NOMO-1 treated with dmso at 0.1 percent for 144 hours (cell line): Measurements from ENCODE around the gene TCF7L2.

Experiments
- DNase-seq: peaks from one replicate; lab custom pipeline; 2025; ENCODE audit not compliant: unreplicated experiment; lab: John Stamatoyannopoulos, UW

The TCF7L2 gene

DNA sequence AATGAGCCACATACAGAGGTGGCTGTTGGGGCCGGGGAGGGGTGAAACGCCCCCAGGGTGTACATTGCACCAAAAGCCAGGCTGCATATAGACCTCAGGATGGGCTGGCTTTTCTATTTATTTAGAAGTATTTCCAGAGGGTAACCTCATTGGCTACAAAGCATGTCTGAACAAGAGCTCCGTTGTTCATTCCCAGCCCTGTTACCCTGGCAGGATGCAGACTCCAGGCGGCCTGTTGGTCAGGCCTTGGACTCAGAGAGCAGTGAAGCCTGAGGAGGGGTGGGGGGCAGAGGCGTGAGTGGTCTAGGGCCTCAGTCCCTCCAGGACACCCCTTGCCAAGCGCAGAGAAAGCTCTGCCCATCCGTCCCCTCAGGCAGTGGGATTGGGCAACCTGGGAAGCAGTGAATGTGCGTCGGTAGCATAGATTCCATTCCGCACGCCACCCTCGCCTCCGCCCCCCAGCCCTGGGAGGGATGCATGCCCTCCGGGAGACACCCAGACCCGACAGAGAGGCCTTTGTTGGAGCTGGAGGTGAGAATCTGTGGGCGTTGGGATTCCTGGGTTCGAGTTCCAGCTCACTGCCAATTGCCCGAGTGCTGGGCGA lies 41.9 kb downstream of the TCF7L2 start:
- DNase-seq: no peak

DNA sequence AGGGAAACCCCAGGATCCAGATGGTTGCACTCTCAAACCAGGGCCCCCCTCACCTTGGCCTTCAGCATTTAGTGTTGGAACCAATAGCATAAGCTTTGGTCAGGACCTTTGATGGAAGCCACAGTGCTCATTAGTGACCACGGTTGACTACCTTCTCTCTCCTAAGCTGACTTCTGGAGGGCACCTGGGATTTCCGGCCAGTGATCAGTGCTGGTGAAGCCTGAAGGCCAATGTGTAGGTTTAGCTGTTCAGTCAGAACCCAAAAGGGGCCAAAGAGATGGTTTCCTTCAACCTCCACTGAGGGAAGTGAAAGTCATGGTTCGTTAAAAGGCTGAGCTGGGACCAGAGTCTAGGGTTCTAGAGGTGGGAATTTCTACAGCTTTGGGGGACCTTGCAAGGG lies 46.4 kb downstream of the TCF7L2 start:
- no peak for DNase-seq

GRCh38 chr10:112999102-112999501 lies 49.1 kb downstream of the TCF7L2 start:
- no peak for DNase-seq

DNA sequence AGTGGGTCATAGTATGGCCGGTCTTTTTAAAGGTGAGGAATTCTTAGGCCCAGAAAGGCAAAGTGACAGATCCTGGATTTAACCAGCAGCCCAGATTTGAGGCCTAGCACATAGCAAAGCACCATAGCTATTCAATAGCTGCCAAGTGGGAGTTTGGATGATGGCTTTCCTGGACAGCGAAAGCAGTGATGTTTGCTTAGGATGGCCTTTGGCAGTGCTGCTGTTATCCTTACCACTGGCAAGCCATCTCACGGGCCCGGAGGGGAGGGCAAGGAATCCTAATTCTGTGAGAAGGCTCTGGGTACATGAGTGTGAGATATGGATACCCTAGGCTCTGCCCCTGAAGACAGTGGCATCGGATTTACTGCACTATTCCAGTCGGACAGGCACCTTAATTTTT lies 50.4 kb downstream of the TCF7L2 start:
- DNase-seq: no peak

GRCh38 chr10:113000876-113001598 lies 51.0 kb downstream of the TCF7L2 start:
- DNase-seq: no peak

DNA sequence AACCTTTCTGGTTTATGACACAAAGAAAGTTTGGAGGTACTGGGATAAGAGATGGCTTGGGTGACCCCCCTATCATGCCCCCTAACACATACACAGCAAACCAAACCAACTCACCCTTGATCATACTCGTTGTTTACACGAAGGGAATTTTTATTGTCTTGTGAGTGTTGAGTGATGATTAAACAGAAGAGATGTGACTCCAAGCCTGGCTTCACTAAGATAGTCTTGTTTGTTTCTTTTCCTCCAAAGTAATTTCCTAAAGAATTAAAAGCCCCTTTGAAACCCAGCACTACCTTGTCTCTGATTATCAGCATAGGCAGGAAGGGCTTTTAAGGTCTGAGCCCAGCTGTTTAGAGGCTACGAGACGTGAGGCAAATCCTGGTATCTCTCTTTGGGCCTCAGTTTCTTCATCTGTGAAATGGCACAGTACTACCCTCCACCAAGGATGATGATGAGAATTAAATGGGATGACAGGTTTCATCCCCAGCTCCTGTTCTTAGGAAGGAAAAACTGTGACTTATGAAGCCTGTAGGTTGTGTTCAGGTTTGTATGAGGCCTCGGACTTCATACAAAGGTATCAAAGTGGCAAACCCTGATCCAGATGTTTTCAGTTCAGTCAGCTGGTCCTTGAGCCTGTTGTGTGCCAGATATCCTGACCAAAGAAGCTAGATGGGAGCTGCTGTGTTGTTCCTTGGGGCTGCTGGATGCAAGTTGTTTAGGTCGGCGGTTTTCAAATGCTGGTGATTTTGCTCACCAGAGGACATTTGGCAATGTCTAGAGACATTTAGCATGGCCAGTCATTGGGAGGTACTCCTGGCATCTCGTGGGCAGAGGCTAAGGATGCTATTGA lies 51.8 kb downstream of the TCF7L2 start:
- no peak for DNase-seq

DNA sequence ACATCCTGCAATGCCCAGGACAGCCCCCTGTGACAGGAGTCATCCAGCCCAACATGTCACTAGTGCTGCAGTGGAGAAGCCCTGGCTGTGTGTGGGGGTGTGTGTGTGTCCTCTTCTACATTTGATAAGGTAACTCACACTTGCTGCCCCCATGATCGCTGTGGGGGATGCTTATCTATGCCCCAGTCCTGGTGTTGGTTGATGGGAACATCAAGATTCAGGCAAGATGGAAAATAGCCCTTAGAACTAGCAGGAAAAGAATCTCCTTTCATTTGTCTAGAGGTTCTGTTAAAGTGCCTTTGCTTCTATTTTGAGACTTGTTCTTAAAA lies 52.4 kb downstream of the TCF7L2 start:
- DNase-seq: no peak

GRCh38 chr10:113003052-113003451 lies 53.0 kb downstream of the TCF7L2 start:
- DNase-seq: no peak

- no peak for DNase-seq
These were observed 54.1 kb downstream of the TCF7L2 start for GRCh38 chr10:113004069-113004618.

- no peak for DNase-seq
These were observed 55.3 kb downstream of the TCF7L2 start for GRCh38 chr10:113005380-113005779.

- DNase-seq: no peak
These were observed 56.8 kb downstream of the TCF7L2 start for GRCh38 chr10:113006656-113007342.

DNA sequence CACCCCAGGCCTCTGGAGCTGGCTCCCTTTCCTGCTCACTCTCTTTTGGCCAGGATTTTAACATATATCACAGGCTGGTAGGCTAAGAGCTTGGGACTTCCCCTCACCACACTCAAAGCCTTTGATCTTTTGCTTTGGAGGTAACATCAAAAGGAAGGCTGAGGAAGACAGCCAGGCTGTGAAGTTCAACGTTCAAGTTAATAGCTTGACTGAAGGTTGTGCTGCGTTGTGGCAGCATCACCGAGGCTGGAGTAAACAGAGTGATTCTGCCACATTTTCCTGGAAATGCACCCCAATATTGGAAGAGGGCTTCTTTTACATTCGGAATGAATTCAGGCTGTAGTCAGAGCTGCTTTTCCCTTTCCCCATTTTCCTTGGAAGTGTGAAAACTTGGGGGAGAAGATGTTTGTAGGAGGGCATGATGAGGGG lies 57.3 kb downstream of the TCF7L2 start:
- no peak for DNase-seq

- peak; percentile 30 for DNase-seq
These were observed 57.8 kb downstream of the TCF7L2 start for GRCh38 chr10:113007821-113008220.

DNA sequence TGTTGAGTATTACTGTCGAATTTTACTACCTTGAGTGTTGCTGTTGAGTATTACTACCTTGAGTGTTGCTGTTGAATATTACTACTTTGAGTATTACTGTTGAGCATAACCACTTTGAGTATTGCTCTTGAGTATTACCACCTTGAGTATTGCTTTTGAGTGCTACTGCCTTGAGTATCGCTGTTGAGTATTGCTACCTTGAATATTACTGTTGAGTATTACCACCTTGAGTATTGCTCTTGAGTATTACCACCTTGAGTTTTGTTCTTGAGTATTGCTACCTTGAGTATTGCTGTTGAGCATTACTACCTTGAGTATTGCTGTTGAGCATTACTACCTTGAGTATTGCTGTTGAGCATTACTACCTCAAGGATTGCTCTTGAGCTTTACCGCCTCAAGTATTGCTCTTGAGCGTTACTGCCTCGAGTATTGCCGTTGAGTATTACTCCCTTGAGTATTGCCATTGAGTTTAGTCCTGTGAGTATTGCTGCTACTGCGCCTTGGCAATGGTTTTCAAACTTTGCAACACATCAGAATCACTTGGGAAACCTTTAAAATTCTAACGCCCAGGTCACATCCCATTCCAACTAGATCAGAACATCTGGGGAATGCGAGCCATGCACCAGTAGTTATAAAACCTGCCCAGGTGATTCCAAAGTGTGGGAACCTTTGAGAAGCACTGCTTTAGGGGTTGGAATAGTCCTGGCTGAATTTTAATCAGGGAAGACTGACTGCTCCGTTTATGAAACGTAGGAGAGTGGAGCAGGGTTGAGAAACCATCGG lies 61.7 kb downstream of the TCF7L2 start:
- no peak for DNase-seq

GRCh38 chr10:113015201-113015600 lies 65.2 kb downstream of the TCF7L2 start:
- DNase-seq: no peak

GRCh38 chr10:113017376-113017775 lies 67.3 kb downstream of the TCF7L2 start:
- DNase-seq: no peak

DNA sequence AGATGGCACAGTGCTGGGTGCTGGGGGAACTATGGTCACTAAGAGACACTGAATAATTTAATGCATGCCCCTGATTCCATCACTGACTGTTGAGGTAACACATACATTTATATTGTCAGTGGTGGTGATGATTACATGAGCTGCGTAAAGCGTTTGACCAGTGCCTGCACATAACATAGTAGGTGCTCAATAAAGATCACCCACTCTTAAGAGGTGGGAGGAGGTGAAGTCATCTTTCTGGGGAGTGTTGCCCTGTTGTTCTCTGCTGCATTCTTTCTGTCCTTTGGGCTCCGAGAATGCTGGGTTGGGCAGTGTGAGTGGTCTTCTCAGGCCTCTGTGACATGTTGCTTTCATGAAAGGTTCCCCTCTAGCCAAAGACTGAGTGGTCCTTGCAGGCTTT lies 68.0 kb downstream of the TCF7L2 start:
- no peak for DNase-seq

DNA sequence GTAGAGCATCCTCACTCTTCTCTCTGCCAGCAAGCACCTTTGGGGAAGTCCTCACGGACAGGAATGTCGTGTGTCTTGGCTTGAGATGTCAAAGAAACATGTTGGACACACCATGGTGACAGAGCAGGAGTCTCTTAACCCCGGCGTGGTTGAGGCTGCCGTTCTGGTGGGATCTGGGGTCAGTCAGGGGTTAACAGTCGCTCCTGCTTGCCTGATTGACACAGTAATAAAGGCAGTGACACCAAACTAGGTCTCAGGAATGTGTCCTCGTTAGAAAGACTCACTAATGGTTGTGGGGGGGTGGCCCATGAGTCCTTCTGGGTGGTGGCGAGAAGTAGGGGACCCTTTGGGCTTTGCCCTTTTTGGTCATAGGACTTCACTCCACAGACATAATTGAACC lies 69.0 kb downstream of the TCF7L2 start:
- DNase-seq: no peak

GRCh38 chr10:113019692-113020474 lies 69.8 kb downstream of the TCF7L2 start:
- DNase-seq: no peak

DNA sequence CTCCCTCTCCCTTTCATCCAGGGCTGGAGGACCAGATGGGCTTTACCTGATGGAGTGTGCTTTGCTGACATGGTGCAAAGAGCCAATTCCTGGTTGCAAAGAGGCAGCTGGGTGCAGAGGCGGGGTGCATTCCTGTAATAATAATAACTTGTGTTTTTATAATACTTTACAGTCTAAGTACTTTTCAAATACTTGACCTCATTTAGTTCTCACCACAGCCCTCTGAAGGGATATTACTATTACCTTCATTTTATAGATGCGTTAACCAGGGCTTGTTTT lies 70.4 kb downstream of the TCF7L2 start:
- no peak for DNase-seq
